ENCODE results near the gene ADGRD1.

- TF ChIP-seq MAX (IDR thresholded peaks at IDR 0.05) (no peak), REST (IDR thresholded peaks at IDR 0.05; ENCODE audit: low read depth) (no peak), TCF12 (IDR thresholded peaks at IDR 0.05; ENCODE audit: low read depth) (no peak), TAF1 (IDR thresholded peaks at IDR 0.05; ENCODE audit: low read depth) (no peak), ZBTB7A (IDR thresholded peaks at IDR 0.05; ENCODE audit: low read depth) (no peak), NFIC (IDR thresholded peaks at IDR 0.05) (no peak), EGR1 (IDR thresholded peaks at IDR 0.05) (no peak)
These were observed 29.0 kb downstream of the ADGRD1 start for GRCh38 chr12:130982565-130983225.
